Keratinocyte (primary cell): Measurements from ENCODE around the gene SIN3A.

Experiments used
- EZH2 ChIP-seq: IDR thresholded peaks from one replicate; pipeline ENCODE4 v1.6.1; 2012; ENCODE audit warnings: inconsistent platforms, mild to moderate bottlenecking, low read length, moderate library complexity
- TF ChIP-seq, protein P1 (sequence below), 3 experiments: IDR thresholded peaks in 1 of 3; conservative IDR thresholded peaks in 1 of 3; optimal IDR thresholded peaks in 1 of 3; 2 replicates in 2 of 3; 3 replicates in 1 of 3; pipeline versions ENCODE3 to v1.5.1; 2011; ENCODE audit warnings: low read length in 3 of 3, mild to moderate bottlenecking in 3 of 3, moderate library complexity in 2 of 3, control low read depth in 1 of 3, inconsistent platforms in 1 of 3; ENCODE audit not compliant: insufficient read depth in 2 of 3; ENCODE audit errors: extremely low read depth in 1 of 3

DNA sequence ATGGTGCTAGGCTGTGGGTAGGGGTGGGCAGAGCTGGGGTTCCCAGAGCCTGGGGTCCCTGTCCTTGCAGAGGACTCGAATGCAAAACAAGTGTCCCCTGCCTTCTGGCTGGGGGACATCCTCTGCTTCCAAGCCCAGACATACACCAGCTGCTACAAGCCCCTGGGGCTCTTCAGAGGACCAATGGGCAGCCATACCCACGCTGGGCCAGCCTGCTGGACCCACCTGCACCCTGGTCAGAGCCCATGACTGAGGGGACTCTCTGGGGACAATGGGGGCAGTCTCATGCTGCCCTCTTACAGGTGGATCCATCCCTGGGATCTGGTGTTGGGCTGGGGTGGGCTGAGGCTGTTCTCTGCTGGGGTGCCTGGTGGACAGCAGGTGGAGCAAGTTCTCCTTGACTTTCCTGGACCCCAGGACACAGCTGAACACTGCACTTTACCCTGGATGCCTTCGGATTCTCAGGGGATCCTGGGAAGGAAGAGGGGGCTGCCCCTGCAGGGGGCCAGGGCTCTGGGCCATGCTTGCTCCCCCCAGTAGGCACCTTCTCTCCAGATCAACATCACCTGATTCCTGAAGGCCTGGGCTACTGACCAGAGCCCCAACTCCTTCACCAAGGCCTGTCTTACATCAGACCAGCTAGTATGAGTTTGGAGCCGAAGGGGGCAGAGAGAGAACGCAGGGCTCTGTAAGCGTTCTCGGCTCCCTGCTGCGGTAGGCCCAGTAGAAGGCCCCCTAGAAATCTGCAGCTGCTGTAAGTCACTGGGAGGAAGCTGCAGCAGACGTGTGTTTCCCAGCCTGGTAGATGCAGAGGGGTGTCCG lies 122.8 kb downstream of the SIN3A start:
- TF ChIP-seq EZH2: no peak
- TF ChIP-seq, protein P1, sequence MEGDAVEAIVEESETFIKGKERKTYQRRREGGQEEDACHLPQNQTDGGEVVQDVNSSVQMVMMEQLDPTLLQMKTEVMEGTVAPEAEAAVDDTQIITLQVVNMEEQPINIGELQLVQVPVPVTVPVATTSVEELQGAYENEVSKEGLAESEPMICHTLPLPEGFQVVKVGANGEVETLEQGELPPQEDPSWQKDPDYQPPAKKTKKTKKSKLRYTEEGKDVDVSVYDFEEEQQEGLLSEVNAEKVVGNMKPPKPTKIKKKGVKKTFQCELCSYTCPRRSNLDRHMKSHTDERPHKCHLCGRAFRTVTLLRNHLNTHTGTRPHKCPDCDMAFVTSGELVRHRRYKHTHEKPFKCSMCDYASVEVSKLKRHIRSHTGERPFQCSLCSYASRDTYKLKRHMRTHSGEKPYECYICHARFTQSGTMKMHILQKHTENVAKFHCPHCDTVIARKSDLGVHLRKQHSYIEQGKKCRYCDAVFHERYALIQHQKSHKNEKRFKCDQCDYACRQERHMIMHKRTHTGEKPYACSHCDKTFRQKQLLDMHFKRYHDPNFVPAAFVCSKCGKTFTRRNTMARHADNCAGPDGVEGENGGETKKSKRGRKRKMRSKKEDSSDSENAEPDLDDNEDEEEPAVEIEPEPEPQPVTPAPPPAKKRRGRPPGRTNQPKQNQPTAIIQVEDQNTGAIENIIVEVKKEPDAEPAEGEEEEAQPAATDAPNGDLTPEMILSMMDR (optimal IDR thresholded peaks at IDR 0.05 in 1 of 3, IDR thresholded peaks at IDR 0.05 in 1 of 3, conservative IDR thresholded peaks at IDR 0.05 in 1 of 3; ENCODE audit: extremely low read depth in 1 of 3, insufficient read depth in 2 of 3, low read length in 3 of 3): no peak
